DMS53 (cell line): ENCODE results near the gene CDK5R2.
A peak's percentile ranks its signal among the peaks of the same experiment; 100 is the strongest.

Experiments
- DNase-seq: peaks from one replicate; lab custom pipeline; 2025; lab: John Stamatoyannopoulos, UW

The CDK5R2 gene

DNA sequence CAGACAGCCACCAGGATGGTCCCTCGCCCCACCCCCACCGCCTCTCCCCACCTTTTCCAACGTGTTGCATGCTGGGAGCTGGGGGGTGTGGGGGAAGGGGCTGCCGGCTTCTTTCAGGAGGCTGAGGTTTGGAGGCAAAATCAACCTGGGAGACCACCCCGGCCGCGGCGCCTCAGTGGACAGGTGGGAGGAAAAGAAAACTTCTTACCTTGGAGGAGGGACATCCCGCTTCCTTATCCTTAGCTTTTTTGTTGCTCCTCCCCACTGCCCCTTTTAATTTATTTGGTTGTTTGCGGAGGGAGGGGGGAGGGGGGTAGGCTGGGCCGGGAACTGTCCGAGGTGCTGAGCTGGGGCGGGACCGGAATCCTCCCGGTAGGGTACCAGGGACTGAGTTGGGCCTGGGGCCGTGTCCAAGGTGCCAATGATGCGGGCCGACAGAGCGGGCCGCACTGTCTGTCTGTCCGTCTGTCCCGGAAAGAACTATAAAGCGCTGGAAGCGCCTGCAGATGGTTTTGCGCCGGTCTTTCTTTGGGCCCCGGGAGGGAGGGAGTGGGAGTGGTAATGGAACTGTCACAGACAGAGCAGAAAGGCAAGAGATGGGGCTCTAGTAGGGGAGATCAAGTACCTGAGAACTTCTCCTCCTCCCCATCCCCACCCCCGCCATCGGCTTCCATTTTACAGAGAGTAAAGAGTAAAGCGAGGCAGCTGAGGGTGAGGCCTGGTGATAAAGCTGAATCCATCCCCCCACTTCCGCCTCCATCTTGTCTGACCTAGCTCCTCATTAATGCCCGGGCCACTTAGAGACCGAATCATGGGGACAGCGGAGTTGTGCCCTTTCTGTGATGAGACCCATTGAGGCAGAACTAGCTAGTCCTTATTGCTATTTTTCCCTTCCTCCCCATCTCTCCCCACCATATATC, 2.4 kb downstream of the CDK5R2 start:
- peak; percentile 82 for DNase-seq

- DNase-seq = peak; percentile 98
These were observed 3.5 kb downstream of the CDK5R2 start for GRCh38 chr2:218962859-218963492.

DNA sequence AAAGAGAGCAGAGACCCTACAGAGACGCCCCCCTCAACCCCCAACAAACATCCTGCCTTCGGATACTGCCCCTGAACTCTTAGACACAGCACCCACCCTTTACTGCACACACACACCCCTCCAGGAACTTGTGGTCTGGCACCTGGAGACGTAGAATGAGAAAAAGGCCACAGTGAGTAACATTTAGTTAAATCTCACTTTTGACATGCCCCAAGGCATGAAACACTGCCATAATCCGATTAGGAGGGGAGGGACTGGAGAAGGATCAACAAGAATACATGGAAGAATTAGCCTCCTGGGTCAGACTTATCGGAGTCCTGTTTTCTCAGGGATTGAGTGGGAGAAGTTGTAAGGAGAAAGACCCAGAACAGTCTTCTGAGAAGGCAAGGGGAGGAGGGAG, 4.1 kb downstream of the CDK5R2 start:
- DNase-seq = no peak

DNA sequence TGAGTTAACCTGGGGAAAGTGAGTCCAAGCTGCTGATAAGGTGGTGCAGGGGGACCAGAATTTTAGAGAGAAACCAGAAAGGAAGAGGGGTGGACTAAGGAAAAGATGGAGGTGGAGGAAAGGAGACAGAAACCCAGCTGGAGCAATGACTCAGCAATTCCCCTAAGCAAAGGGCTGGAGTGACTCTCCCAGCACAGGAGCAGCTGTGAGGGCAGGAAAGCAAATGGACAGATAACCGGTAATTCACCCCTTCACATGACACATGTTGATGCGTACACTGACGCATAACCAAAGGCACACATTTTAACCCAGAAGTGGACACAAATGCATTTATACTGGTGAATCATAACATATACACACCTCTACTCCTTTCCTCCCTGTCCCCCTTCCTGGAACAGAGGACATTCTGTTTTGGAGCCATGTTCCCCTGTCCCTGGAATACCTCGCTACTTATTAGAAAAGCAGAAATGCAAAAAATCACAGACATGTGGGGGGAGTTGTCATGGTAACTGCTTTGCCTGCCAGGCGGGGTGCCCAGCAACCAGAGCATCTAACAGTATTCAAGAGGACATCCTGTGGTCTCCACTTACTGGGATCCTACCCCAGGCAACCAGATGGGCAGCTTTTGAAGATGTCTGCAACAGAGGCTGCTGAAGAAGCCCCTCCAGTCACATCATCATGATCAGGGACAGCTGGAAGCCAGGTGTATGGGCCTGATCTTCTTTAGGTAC, 4.7 kb downstream of the CDK5R2 start:
- DNase-seq = peak; percentile 95

DNA sequence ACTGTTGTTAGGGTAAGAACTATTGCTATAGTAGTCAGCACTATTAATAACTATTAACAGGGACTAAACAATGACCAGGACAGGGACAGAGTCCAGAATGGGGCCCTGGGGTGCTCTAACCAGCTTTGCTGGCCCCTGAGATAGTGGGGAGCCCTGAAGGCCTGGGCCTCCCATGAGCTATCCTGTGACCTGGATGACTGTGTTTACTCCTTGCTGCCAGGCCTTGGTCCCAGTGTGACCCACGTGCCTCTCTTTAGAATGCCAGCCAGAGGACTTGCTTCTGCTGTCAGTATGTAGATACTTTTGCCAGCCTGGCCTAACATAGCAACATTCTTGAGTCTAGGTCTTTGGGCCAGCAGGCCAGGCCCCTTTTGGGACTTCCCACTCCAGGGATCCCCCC, 11.4 kb downstream of the CDK5R2 start:
- no peak for DNase-seq

DNA sequence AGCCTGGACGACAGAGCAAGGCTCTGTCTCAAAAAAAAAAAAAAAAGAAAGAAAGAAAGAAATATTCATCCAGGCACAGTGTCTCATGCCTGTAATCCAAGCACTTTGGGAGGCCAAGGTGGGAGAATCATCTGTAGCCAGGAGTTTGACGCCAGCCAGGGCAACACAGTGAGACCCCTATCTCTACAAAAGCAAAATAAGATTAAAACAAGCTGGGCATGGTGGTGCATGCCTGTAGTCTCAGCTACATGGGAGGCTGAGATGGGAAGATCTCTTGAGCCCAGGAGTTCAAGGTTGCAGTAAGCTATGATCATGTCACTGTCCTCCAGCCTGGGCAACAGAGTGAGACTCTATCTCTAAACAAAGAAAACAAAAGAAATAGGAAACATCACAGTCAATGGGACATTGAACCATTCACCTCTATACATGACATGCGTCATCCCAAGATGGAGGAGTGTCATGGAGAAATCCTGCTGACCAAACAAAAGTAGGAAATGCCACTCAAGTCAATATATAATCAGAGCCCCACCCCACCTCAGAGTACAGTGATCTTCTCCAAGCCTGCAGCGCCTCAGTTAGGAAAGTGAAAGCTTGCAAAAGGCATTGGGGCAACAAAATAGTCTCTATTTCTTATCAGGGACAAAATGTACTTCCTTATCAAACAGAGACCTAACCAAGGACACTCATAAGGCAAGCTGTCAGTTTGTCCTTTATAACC, 15.8 kb downstream of the CDK5R2 start:
- no peak for DNase-seq

- peak; percentile 89 for DNase-seq
These were observed 20.6 kb downstream of the CDK5R2 start for GRCh38 chr2:218979846-218980734.

GRCh38 chr2:218980735-218981389, 21.4 kb downstream of the CDK5R2 start:
- peak; percentile 60 for DNase-seq

DNA sequence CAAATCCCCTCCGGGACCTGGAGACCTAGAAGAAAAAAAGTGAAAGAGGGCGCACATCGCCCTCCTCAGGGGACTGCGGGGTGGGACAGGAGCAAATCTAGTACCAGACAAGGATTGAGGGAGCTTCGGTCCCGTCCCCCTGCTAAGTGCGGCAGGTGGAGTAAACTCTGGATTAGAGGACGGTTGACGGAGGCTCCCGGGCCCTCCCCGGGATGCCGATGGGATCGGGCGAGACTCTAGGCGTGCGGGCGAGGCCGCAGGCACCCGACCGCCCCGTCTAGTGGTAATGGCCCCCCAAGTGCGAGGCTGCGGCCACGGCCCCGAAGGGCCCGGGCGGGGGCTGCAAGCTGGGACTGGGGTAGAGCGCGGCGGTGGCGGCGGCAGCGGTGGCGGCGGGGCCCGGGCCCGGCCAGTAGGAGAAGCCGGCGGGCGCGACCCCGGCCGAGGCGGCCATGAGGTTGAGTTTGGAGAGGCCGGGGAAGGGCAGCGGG, 22.0 kb downstream of the CDK5R2 start:
- DNase-seq = peak; percentile 60

- peak; percentile 75 for DNase-seq
These were observed 22.6 kb downstream of the CDK5R2 start for GRCh38 chr2:218981881-218982585.

DNA sequence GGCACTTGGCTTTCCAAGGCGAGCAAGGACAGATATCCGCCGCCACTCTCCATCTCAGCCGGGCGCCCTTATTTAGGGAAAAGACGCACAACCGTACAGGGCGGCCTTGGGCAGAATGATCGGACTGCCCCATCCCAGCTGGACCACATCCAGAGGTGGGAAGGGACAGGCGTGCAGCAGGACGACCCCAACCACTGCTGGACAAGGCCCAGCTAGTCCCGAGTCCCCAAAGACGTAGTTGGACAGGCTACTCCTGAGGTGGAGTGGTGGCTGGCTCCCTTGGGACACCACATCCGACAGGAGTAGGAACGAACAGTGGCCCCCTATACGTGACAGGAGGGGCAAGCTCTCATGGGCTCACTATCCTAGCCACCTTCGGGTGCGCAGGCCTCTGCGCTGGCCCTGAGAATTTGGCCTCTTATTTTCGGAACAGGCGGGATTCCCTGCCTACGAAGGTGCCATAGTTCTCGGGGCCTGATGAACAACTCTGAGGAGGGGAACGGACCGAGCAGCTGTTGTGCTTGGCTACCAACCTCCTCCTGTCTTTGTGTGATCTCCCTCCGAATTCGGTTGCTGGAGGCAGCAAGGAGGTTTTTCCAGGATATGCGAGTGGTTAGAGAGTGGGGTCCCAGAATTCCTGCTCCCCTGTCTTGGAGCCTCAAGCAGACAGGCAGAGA, 23.3 kb downstream of the CDK5R2 start:
- DNase-seq = no peak

GRCh38 chr2:218983263-218983933, 23.9 kb downstream of the CDK5R2 start:
- DNase-seq = peak; percentile 74

GRCh38 chr2:218983934-218984238, 24.4 kb downstream of the CDK5R2 start:
- DNase-seq = no peak

GRCh38 chr2:218984239-218985020, 25.0 kb downstream of the CDK5R2 start:
- DNase-seq = peak; percentile 72

GRCh38 chr2:218985021-218985324, 25.5 kb downstream of the CDK5R2 start, which contains the start of gene FEV:
Gene FEV (minus strand): TSS chr2:218985184. CDS start chr2:218985075, 109 bp downstream.
- DNase-seq = no peak

- DNase-seq = no peak
These were observed 26.0 kb downstream of the CDK5R2 start for GRCh38 chr2:218985325-218986091.

DNA sequence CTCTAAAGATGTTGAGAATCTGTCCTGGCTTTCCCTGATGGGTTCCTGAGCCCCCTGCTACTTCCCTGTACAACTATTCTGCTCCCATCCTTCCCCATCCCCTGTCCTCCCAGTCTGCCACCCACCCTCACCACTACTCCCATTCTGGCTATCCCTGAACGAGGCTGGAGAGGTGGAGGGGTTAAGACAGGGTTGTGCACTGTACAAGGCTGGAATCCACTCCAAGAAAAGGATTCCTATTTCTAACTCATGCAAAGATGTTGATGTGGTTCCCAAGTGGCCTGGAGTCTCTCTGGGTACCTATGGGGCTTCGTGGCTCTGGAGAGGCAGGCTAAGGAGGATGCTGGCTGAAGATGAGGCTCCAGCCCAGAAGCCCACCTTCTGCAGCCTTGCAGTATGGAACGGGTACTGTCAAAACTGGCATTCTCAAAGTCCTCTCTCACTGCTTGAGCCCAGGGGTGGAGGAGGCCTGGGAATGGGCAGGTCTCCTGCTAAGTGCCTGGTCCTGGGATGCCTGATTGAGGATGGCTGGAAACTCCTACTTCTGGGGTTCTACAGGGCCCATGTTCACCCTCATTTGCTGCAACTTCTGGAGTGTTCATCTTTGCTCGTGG, 26.8 kb downstream of the CDK5R2 start:
- DNase-seq = no peak
